ENCODE measurements around the gene GOLGA6L25. TPM values are rescaled to one million over a fixed set of nuclear protein-coding genes. Genes with fewer than 3 reads are reported as not detected.
"Not testable (repeated sequence)": the region's sequence is repeated elsewhere in the genome, so short reads cannot be mapped to it uniquely, and the experiment has no call there.

GOLGA6L25 gene
- not detected in 2 replicates for total RNA-seq (ENCODE audit: low replicate concordance)

GRCh38 chr15:28553268-28553667 is at the start of gene GOLGA6L25:
Gene GOLGA6L25 (plus strand): TSS chr15:28553568. CDS start chr15:28553629, 61 bp downstream.
- not testable (repeated sequence) for H3K9ac ChIP-seq; H3K27ac ChIP-seq; H3K27me3 ChIP-seq; H3K27me3 Mint-ChIP-seq (ENCODE audit: insufficient read depth, low read depth); H3K27ac Mint-ChIP-seq; H4K20me1 ChIP-seq (ENCODE audit: low read depth); H3K9me3 ChIP-seq (ENCODE audit: low read depth); H3K9me3 Mint-ChIP-seq; H3K4me1 Mint-ChIP-seq; H3F3A ChIP-seq (ENCODE audit: low read depth); H3K4me3 Mint-ChIP-seq; H2AFZ ChIP-seq (replicated peaks); DNase-seq (ENCODE audit: low spot score); H3K4me3 ChIP-seq; H3K79me2 ChIP-seq (ENCODE audit: low read depth); H3K4me1 ChIP-seq; H3K36me3 ChIP-seq; H3K36me3 Mint-ChIP-seq; H3K4me2 ChIP-seq

GRCh38 chr15:28508217-28508889 is 45.0 kb upstream of the GOLGA6L25 start:
- H3K4me1 Mint-ChIP-seq; H3K27me3 Mint-ChIP-seq (ENCODE audit: insufficient read depth, low read depth); H3K79me2 ChIP-seq (ENCODE audit: low read depth); H3F3A ChIP-seq (ENCODE audit: low read depth); H4K20me1 ChIP-seq (ENCODE audit: low read depth); H3K27ac Mint-ChIP-seq; H3K36me3 ChIP-seq; H3K9ac ChIP-seq; H3K27ac ChIP-seq; H2AFZ ChIP-seq (replicated peaks); H3K4me3 ChIP-seq; H3K27me3 ChIP-seq; H3K9me3 ChIP-seq (ENCODE audit: low read depth); H3K4me2 ChIP-seq; H3K36me3 Mint-ChIP-seq; DNase-seq (ENCODE audit: low spot score); H3K9me3 Mint-ChIP-seq; H3K4me3 Mint-ChIP-seq; H3K4me1 ChIP-seq: not testable (repeated sequence)

GRCh38 chr15:28514128-28514527 is 39.2 kb upstream of the GOLGA6L25 start:
- H3K36me3 Mint-ChIP-seq; H3K9ac ChIP-seq; H3K27ac Mint-ChIP-seq; H3K4me3 Mint-ChIP-seq; H3K9me3 Mint-ChIP-seq; H3K4me2 ChIP-seq; H3K9me3 ChIP-seq (ENCODE audit: low read depth); H3K4me1 ChIP-seq; H3K36me3 ChIP-seq; H3K79me2 ChIP-seq (ENCODE audit: low read depth); H3K27ac ChIP-seq; DNase-seq (ENCODE audit: low spot score); H3K27me3 Mint-ChIP-seq (ENCODE audit: insufficient read depth, low read depth); H3F3A ChIP-seq (ENCODE audit: low read depth); H4K20me1 ChIP-seq (ENCODE audit: low read depth); H3K27me3 ChIP-seq; H3K4me1 Mint-ChIP-seq; H3K4me3 ChIP-seq; H2AFZ ChIP-seq (replicated peaks): not testable (repeated sequence)

DNA sequence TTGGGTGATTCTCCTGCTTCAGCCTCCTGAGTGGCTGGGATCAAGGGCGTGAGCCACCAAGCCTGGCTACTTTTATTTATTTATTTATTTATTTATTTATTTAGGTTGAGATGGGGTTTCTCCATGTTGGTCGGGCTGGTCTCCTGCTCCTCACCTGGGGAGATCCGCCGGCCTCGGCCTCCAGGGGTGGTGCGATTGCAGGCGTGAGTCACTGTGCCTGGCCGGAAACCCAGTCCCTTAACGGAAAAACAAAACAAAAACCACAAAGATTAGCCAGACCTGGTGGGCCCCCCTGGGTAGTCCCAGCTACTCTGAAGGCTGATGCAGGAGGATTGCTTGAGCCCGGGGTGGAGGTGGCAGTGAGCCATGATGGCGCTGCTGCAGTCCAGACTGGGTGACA is 38.2 kb upstream of the GOLGA6L25 start:
- DNase-seq (ENCODE audit: low spot score); H3K9me3 Mint-ChIP-seq; H3K4me3 Mint-ChIP-seq; H3K27ac ChIP-seq; H3K27me3 ChIP-seq; H3K27me3 Mint-ChIP-seq (ENCODE audit: insufficient read depth, low read depth); H3K27ac Mint-ChIP-seq; H3F3A ChIP-seq (ENCODE audit: low read depth); H3K36me3 ChIP-seq; H4K20me1 ChIP-seq (ENCODE audit: low read depth); H3K36me3 Mint-ChIP-seq; H3K4me1 ChIP-seq; H3K9me3 ChIP-seq (ENCODE audit: low read depth); H3K4me3 ChIP-seq; H3K9ac ChIP-seq; H3K79me2 ChIP-seq (ENCODE audit: low read depth); H3K4me2 ChIP-seq; H2AFZ ChIP-seq (replicated peaks); H3K4me1 Mint-ChIP-seq: not testable (repeated sequence)

GRCh38 chr15:28532954-28533353 is 20.4 kb upstream of the GOLGA6L25 start, which contains the start of gene GOLGA8G:
Gene GOLGA8G (minus strand): TSS chr15:28532971. CDS start chr15:28532909, 62 bp downstream.
- H3F3A ChIP-seq (ENCODE audit: low read depth); H3K79me2 ChIP-seq (ENCODE audit: low read depth); H4K20me1 ChIP-seq (ENCODE audit: low read depth); H3K9ac ChIP-seq; H3K9me3 Mint-ChIP-seq; H2AFZ ChIP-seq (replicated peaks); H3K36me3 ChIP-seq; DNase-seq (ENCODE audit: low spot score); H3K4me2 ChIP-seq; H3K27ac ChIP-seq; H3K4me3 Mint-ChIP-seq; H3K4me3 ChIP-seq; H3K27me3 Mint-ChIP-seq (ENCODE audit: insufficient read depth, low read depth); H3K27ac Mint-ChIP-seq; H3K27me3 ChIP-seq; H3K4me1 ChIP-seq; H3K36me3 Mint-ChIP-seq; H3K9me3 ChIP-seq (ENCODE audit: low read depth); H3K4me1 Mint-ChIP-seq: not testable (repeated sequence)

- not testable (repeated sequence) for DNase-seq (ENCODE audit: low spot score); H3K4me2 ChIP-seq; H3K27ac Mint-ChIP-seq; H3K27me3 ChIP-seq; H3F3A ChIP-seq (ENCODE audit: low read depth); H3K79me2 ChIP-seq (ENCODE audit: low read depth); H3K4me1 ChIP-seq; H2AFZ ChIP-seq (replicated peaks); H3K9me3 ChIP-seq (ENCODE audit: low read depth); H3K27ac ChIP-seq; H3K4me3 Mint-ChIP-seq; H3K9me3 Mint-ChIP-seq; H4K20me1 ChIP-seq (ENCODE audit: low read depth); H3K27me3 Mint-ChIP-seq (ENCODE audit: insufficient read depth, low read depth); H3K36me3 Mint-ChIP-seq; H3K4me3 ChIP-seq; H3K9ac ChIP-seq; H3K4me1 Mint-ChIP-seq; H3K36me3 ChIP-seq
Observed at GRCh38 chr15:28573351-28573750, 20.0 kb downstream of the GOLGA6L25 start.

GRCh38 chr15:28588977-28589606 is 35.7 kb downstream of the GOLGA6L25 start:
- not testable (repeated sequence) for H3K4me1 Mint-ChIP-seq; H3K27me3 Mint-ChIP-seq (ENCODE audit: insufficient read depth, low read depth); H3K4me1 ChIP-seq; DNase-seq (ENCODE audit: low spot score); H3K4me3 ChIP-seq; H3K27ac Mint-ChIP-seq; H3K27me3 ChIP-seq; H3K9me3 ChIP-seq (ENCODE audit: low read depth); H3K79me2 ChIP-seq (ENCODE audit: low read depth); H2AFZ ChIP-seq (replicated peaks); H3K27ac ChIP-seq; H3K9me3 Mint-ChIP-seq; H3F3A ChIP-seq (ENCODE audit: low read depth); H3K36me3 ChIP-seq; H3K9ac ChIP-seq; H4K20me1 ChIP-seq (ENCODE audit: low read depth); H3K4me2 ChIP-seq; H3K36me3 Mint-ChIP-seq; H3K4me3 Mint-ChIP-seq

- not testable (repeated sequence) for DNase-seq (ENCODE audit: low spot score); H3K27me3 ChIP-seq; H3K4me1 ChIP-seq; H3K9me3 Mint-ChIP-seq; H4K20me1 ChIP-seq (ENCODE audit: low read depth); H3K9ac ChIP-seq; H3K9me3 ChIP-seq (ENCODE audit: low read depth); H3K27ac ChIP-seq; H3F3A ChIP-seq (ENCODE audit: low read depth); H3K36me3 Mint-ChIP-seq; H3K36me3 ChIP-seq; H2AFZ ChIP-seq (replicated peaks); H3K27me3 Mint-ChIP-seq (ENCODE audit: insufficient read depth, low read depth); H3K79me2 ChIP-seq (ENCODE audit: low read depth); H3K4me1 Mint-ChIP-seq
- Mint-ChIP-seq H3K4me3 (peak overlapping the region; percentile 97), H3K27ac (peak overlapping the region; percentile 79)
- H3K4me3 ChIP-seq: peak overlapping the region; percentile 45
- peak overlapping the region; percentile 74 for H3K4me2 ChIP-seq
Observed at GRCh38 chr15:28589769-28590168, 36.4 kb downstream of the GOLGA6L25 start.
